Mucosa of descending colon (tissue), 3 donors: ENCODE results near the gene PABPN1L. TPM values are rescaled to one million over a fixed set of nuclear protein-coding genes. Genes with fewer than 3 reads are reported as not detected.

Experiments used
- ATAC-seq: fragments of 200-7000 bp; cut with Tn5 transposase; one replicate; pipeline ENCODE4 v1.9.1; 2020; ENCODE audit warnings: mild to moderate bottlenecking, moderate library complexity
- DNase-seq, 3 donors: peaks; one replicate each; pipeline ENCODE4 v3.0.0-alpha.2; 2020
- H3K36me3 ChIP-seq: fragments of 200-600 bp; one replicate; pipeline ENCODE4 v1.8.0; 2021; ENCODE audit warnings: low read depth, mild to moderate bottlenecking
- H3K4me1 ChIP-seq: fragments of 200-600 bp; one replicate; pipeline ENCODE4 v1.8.0; 2021; ENCODE audit warnings: low read depth, mild to moderate bottlenecking
- H3K4me3 ChIP-seq: fragments of 200-600 bp; one replicate; pipeline ENCODE4 v1.8.0; 2021; ENCODE audit warnings: mild to moderate bottlenecking
- H3K9me3 ChIP-seq: fragments of 200-600 bp; one replicate; pipeline ENCODE4 v1.8.0; 2021; ENCODE audit warnings: mild to moderate bottlenecking
- CTCF ChIP-seq: fragments of 200-600 bp; IDR thresholded peaks from one replicate; pipeline ENCODE4 v1.8.0; 2022; ENCODE audit warnings: antibody characterized with exemption, mild to moderate bottlenecking
- intact Hi-C, 2 donors: fragments of 100-400 bp; cut with DNase I in 1 of 2; cut with micrococcal nuclease in 1 of 2; formaldehyde crosslinking; loops; one replicate each; pipeline versions ENCODE4 v1.11.0 to v1.11.1; 2022; cut with DNase I, micrococcal nuclease
- total RNA-seq, 3 donors: library from RNA; stranded (reverse); fragmentation: NEBNext Ultra II Directional in 2 of 3; extraction: Animal tissue kit (Norgen Biotek cat#: 25700) in 2 of 3; gene quantifications; one replicate each; pipeline versions ENCODE4 v1.2.1 to v1.2.4, GENCODE V29; 2021 to 2023
- donor health status: DM: no; HTN: no; CAD: no; lungs with moderate emphysema.
- donor health status: DM: no; HTN: no; CAD: no.
- donor health status: DM: no; HTN: yes; CAD: no.

PABPN1L gene
- total RNA-seq, 3 donors from 2014 or later = not detected

- no peak for DNase-seq
- no peak overlapping the region for H3K4me3 ChIP-seq
- no peaks in the 10 kb centered on the region for H3K36me3 ChIP-seq
- no peaks in the 10 kb centered on the region for H3K4me1 ChIP-seq
- no peaks in the 10 kb centered on the region for H3K9me3 ChIP-seq
- TF ChIP-seq CTCF = no peak
- intact Hi-C loops = no loop called here
- ATAC-seq = no peak
These were observed 43.2 kb upstream of the PABPN1L start for GRCh38 chr16:88909431-88910210.

- no peaks in the 10 kb centered on the region for H3K36me3 ChIP-seq
- DNase-seq = no peak
- ATAC-seq = no peak
- H3K4me1 ChIP-seq = no peaks in the 10 kb centered on the region
- no peak overlapping the region for H3K4me3 ChIP-seq
- no peaks in the 10 kb centered on the region for H3K9me3 ChIP-seq
- intact Hi-C loops = no loop called here
- TF ChIP-seq CTCF = no peak
These were observed 41.8 kb upstream of the PABPN1L start for GRCh38 chr16:88908307-88908706.

GRCh38 chr16:88907768-88908167 lies 41.3 kb upstream of the PABPN1L start:
- Histone ChIP-seq H3K4me1 (no peaks in the 10 kb centered on the region), H3K9me3 (no peaks in the 10 kb centered on the region), H3K36me3 (no peaks in the 10 kb centered on the region), H3K4me3 (no peak overlapping the region)
- no peak for DNase-seq
- ATAC-seq = no peak
- intact Hi-C loops = no loop called here
- TF ChIP-seq CTCF = no peak

- Histone ChIP-seq H3K4me1 (no peaks in the 10 kb centered on the region), H3K4me3 (no peak overlapping the region), H3K36me3 (no peaks in the 10 kb centered on the region), H3K9me3 (no peaks in the 10 kb centered on the region)
- intact Hi-C loops = no loop called here
- no peak for TF ChIP-seq CTCF
- DNase-seq = no peak
- no peak for ATAC-seq
These were observed 40.2 kb upstream of the PABPN1L start for GRCh38 chr16:88906535-88907105.

GRCh38 chr16:88906020-88906419 lies 39.6 kb upstream of the PABPN1L start:
- no peak for TF ChIP-seq CTCF
- Histone ChIP-seq H3K36me3 (no peaks in the 10 kb centered on the region), H3K4me1 (no peaks in the 10 kb centered on the region), H3K9me3 (no peaks in the 10 kb centered on the region), H3K4me3 (no peak overlapping the region)
- intact Hi-C loops = no loop called here
- ATAC-seq = no peak
- DNase-seq = no peak
